GM21360 (cell line): ENCODE data around the gene CD79B.
"Not testable (repeated sequence)": the region's sequence is repeated elsewhere in the genome, so short reads cannot be mapped to it uniquely, and the experiment has no call there.

ENCODE experiments used
- ATAC-seq: cut with Tn5 transposase; IDR thresholded peaks from one replicate; pipeline ENCODE4 v1.9.1; 2021; ENCODE audit warnings: mild to moderate bottlenecking, moderate library complexity; ENCODE audit not compliant: unreplicated experiment

Gene CD79B

GRCh38 chr17:63915753-63916152, 16.4 kb downstream of the CD79B start:
- ATAC-seq, result not testable (repeated sequence)

- no peak for ATAC-seq
Observed at GRCh38 chr17:63914471-63914870, 17.7 kb downstream of the CD79B start.

DNA sequence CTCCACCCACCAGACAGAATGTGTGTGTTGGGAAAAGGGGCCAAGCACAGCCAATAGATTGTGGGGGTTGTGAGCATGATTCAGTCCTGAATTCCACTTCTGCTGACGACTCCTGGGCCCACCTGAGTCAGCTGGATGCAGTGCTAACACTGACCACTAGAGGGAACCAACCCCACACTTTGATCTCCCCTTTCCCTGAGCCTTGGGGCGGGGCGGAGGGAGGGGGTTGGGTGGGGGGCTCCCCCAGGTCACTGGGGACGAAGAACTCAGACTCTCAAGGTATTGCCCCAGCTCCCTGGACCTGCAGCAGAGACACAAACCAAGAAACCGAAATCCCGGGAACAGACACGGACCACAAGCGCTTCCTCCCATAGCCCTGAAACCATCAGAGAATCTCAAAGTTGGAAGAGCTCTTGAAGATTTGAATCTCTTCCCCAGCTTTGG, 20.5 kb downstream of the CD79B start:
- ATAC-seq, result no peak

- ATAC-seq, result no peak
Observed at GRCh38 chr17:63911041-63911635, 21.0 kb downstream of the CD79B start, which contains the start of gene CSHL1. Gene CSHL1, minus strand, starts transcription at chr17:63911258. Its CDS starts 62 bp downstream, at chr17:63911196.

DNA sequence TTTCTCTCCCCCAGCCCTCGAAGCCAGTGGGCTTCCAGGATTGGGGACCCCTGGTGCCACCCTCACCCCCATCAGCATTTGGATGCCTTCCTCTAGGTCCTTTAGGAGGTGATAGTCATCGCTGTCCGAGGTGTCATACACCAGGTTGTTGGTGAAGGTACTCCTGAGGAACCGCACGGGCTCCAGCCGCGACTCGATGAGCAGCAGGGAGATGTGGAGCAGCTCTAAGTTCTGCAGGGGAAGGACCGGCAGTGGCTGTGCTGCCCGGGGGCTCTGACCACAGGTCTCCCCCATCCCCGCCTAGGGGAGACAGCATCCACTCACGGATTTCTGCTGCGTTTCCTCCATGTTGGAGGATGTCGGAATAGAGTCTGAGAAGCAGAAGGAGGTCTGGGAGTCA, 22.0 kb downstream of the CD79B start:
- no peak for ATAC-seq

GRCh38 chr17:63909586-63909985, 22.5 kb downstream of the CD79B start:
- not testable (repeated sequence) for ATAC-seq

DNA sequence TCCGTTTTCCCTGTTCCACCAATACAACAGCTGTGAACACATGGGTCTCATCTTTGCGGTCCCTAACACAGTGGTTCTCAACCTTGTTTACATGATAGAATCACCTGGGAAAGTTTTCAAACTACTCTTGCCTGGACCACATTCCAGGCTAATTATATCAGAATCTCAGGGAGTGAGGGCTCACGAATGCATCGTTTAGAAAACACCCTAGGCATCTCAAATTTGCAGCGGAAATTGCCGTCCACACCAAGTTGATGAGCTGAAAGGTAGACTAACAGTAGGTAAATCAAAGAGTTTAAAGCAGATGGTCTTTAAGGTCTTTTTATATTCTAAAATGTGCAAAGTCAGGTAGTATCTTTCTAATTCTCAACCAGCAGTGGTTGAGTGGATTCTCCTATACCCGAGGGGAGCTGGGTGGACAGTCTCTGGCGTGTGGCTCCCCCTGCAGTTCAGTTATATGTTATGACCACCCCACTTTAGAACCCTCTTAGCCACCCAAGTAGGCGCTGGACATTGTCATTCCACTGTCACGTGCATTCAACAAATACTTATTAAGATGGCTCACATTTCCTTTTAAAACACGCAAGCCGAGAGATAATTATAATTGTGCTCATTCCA, 24.9 kb downstream of the CD79B start:
- not testable (repeated sequence) for ATAC-seq

DNA sequence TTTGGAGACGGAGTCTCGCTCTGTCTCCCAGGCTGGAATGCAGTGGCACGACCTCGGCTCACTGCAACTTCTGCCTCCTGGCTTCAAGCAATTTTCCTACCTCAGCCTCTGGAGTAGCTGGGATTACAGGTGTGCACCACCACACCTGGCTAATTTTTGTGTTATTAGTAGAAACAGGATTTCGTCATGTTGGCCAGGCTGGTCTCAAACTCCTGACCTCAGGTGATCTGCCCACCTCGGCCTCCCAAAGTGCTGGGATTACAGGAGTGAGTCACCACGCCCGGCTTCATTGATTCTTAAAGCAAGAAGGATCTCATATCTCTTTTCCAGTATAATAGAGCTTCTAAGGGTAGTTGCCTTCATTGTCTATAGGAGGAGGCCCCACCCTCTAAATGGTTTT, 27.3 kb downstream of the CD79B start:
- not testable (repeated sequence) for ATAC-seq

DNA sequence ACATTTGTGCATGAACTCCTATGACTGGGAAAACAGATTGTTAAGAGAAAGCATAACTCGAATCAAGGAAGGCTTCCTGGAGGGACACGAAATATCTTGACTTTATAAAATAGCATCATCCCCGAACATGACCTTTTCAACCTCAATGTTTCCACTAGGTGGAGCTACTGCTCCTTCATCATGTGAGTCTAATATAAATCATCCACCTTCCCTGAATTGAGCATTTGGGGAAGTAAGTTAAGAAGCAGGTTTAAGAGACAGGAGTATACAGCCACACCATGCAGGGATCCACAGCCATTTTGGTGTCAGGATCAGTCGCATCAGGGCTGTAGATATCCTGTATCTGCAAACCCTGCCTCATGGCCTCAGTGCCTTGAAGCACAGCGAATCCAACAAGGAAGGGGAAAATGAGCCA, 28.3 kb downstream of the CD79B start:
- ATAC-seq, result not testable (repeated sequence)

- ATAC-seq, result not testable (repeated sequence)
Observed at GRCh38 chr17:63901971-63902370, 30.2 kb downstream of the CD79B start.

- ATAC-seq, result not testable (repeated sequence)
Observed at GRCh38 chr17:63898899-63899798, 33.0 kb downstream of the CD79B start.

- not testable (repeated sequence) for ATAC-seq
Observed at GRCh38 chr17:63896524-63897354, 35.4 kb downstream of the CD79B start, which contains the start of gene CSH1. Gene CSH1, minus strand, starts transcription at chr17:63896574. Its CDS starts 63 bp downstream, at chr17:63896511.

- not testable (repeated sequence) for ATAC-seq
Observed at GRCh38 chr17:63894821-63895220, 37.3 kb downstream of the CD79B start.

GRCh38 chr17:63894021-63894420, 38.1 kb downstream of the CD79B start:
- not testable (repeated sequence) for ATAC-seq

DNA sequence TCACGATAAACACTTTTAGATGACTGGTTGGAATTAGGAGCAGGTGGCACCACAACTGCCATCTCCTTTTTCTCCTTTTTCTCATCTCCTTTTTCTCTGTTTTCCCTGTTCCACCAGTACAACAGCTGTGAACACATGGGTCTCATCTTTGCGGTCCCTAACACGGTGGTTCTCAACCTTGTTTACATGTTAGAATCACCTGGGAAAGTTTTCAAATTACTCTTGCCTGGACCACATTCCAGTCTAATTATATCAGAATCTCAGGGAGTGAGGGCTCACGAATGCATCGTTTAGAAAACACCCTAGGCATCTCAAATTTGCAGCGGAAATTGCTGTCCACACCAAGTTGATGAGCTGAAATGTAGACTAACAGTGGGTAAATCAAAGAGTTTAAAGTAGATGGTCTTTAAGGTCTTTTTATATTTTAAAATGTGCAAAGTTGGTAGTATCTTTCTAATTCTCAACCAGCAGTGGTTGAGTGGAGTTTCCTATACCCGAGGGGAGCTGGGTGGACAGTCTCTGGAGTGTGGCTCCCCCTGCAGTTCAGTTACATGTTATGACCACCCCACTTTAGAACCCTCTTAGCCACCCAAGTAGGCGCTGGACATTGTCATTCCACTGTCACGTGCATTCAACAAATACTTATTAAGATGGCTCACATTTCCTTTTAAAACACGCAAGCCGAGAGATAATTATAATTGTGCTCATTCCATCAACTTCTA, 39.7 kb downstream of the CD79B start:
- ATAC-seq, result not testable (repeated sequence)

DNA sequence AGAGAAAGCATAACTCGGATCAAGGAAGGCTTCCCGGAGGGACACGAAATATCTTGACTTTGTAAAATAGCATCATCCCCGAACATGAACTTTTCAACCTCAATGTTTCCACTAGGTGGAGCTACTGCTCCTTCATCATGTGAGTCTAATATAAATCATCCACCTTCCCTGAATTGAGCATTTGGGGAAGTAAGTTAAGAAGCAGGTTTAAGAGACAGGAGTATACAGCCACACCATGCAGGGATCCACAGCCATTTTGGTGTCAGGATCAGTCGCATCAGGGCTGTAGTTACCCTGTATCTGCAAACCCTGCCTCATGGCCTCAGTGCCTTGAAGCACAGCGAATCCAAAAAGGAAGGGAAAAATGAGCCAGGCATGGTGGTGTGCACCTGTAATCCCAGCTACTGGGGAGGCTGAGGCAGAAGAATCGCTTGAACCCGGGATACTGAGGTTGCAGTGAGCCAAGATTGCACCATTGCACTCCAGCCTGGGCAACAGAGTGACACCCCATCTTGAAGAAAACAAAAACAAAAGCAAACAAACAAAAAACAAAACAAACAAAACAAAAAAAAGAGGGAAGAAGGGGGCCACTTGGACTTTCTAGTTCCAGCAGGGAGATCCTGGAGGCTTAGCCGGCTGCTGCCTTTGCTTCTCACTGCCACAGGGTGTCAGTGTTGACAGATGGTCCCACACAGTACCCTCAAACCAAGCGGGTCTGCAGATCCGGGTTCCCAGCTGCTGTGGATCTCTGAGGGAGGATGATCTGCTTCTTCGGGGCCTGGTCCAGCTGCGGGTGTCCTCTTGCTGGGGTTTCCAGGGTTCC, 42.9 kb downstream of the CD79B start:
- ATAC-seq, result not testable (repeated sequence)

GRCh38 chr17:63885119-63885518, 47.0 kb downstream of the CD79B start:
- not testable (repeated sequence) for ATAC-seq

- ATAC-seq, result not testable (repeated sequence)
Observed at GRCh38 chr17:63882626-63883126, 49.5 kb downstream of the CD79B start.
